ENCODE data around the gene PRRC2B.

DNA sequence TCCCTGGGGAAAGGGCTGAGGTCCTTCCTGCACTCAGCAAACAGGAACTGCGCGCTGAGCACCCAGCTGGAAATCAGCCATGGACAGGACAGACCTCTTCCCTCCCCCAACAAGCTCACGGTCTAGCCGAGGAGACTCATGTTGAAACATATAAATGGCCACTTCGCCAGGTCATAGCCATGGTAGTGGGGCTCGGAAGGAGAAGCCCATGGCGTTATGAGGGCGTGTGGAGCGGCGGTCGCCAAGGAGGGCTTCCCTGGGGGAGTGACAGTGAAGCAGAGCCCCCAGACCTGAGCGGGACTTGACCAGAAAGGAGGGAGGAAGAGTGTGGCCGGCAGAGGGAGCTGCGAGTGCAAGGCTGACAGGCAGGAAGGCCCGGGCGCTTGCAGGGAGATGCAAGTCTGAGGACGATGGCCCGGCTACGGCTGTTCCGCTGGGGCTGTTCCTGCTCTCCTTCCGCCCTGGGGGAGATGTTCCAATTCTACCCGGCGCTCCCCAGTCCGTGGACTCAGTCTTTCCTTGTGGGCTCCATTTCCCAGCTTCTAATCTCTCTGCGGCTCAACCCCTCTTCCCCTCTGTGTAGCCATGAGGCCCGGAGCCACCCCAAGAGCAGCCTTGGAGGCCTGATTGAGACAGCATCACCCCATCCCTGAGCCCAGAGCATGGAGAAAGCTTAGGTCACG, 43.9 kb upstream of the PRRC2B start:
- peak; percentile 70 to 94 (median 86) for TF ChIP-seq CTCF (IDR thresholded peaks at IDR 0.05)
- TF ChIP-seq POLR2A (IDR thresholded peaks at IDR 0.05), result no peak
